OCI-LY1 (cell line): ENCODE results near the gene TMEM156.

ENCODE experiments used
- H2AFZ ChIP-seq: fragments of 200-600 bp; sonication (generic), shearing (Covaris generic); 2 replicates; pipeline ENCODE4 v1.6.0; 2014; ENCODE audit warnings: antibody characterized with exemption, mild to moderate bottlenecking, low read length
- H3F3A ChIP-seq: fragments of 200-600 bp; sonication (generic), shearing (Covaris generic); 2 replicates; pipeline ENCODE4 v1.6.0; 2014; ENCODE audit warnings: mild to moderate bottlenecking, antibody characterized with exemption, low read length, moderate library complexity; ENCODE audit not compliant: insufficient read depth
- H3K27ac ChIP-seq: fragments of 200-600 bp; sonication (generic); 2 replicates; pipeline ENCODE4 v1.5.1; 2014; ENCODE audit warnings: low read length, mixed run types, mild to moderate bottlenecking, low read depth; ENCODE audit not compliant: poor library complexity, severe bottlenecking
- H3K27me3 ChIP-seq: fragments of 200-600 bp; sonication (generic); 2 replicates; pipeline ENCODE4 v1.6.0; 2014; ENCODE audit warnings: antibody characterized with exemption, mild to moderate bottlenecking, low read length, moderate library complexity; ENCODE audit not compliant: insufficient read depth
- H3K36me3 ChIP-seq: fragments of 200-600 bp; sonication (generic); 2 replicates; pipeline ENCODE4 v1.6.1; 2014; ENCODE audit warnings: mild to moderate bottlenecking, antibody characterized with exemption, low read length, moderate library complexity, mixed read lengths; ENCODE audit not compliant: insufficient read depth
- H3K4me1 ChIP-seq: fragments of 200-600 bp; sonication (generic); 2 replicates; pipeline ENCODE4 v1.5.1; 2014; ENCODE audit warnings: mild to moderate bottlenecking, low read length, moderate library complexity; ENCODE audit not compliant: insufficient read depth, severe bottlenecking
- H3K4me2 ChIP-seq: fragments of 200-600 bp; sonication (generic), shearing (Covaris generic); 2 replicates; pipeline ENCODE4 v1.6.1; 2014; ENCODE audit warnings: low read length
- H3K4me3 ChIP-seq: fragments of 200-600 bp; sonication (generic); 2 replicates; pipeline ENCODE4 v1.5.1; 2014; ENCODE audit warnings: low read length, low read depth, mild to moderate bottlenecking, mixed read lengths; ENCODE audit not compliant: poor library complexity, severe bottlenecking
- H3K79me2 ChIP-seq: fragments of 200-600 bp; shearing (Covaris generic); 2 replicates; pipeline ENCODE4 v1.6.1; 2016; ENCODE audit warnings: mixed run types, low read length, mixed read lengths; ENCODE audit not compliant: insufficient read depth
- H3K9ac ChIP-seq: fragments of 200-600 bp; sonication (generic), shearing (Covaris generic); 2 replicates; pipeline ENCODE4 v1.6.1; 2014; ENCODE audit warnings: mild to moderate bottlenecking, low read length, mixed read lengths
- H3K9me2 ChIP-seq: fragments of 200-600 bp; sonication (generic), shearing (Covaris generic); 2 replicates; pipeline ENCODE4 v1.6.1; 2014; ENCODE audit warnings: low read depth, mild to moderate bottlenecking, low read length, mixed read lengths
- H3K9me3 ChIP-seq: fragments of 200-600 bp; shearing (Covaris generic); 2 replicates; pipeline ENCODE4 v1.6.1; 2014; ENCODE audit warnings: low read length, mixed read lengths
- H4K20me1 ChIP-seq: fragments of 200-600 bp; sonication (generic), shearing (Covaris generic); 2 replicates; pipeline ENCODE4 v1.6.0; 2016; ENCODE audit warnings: mild to moderate bottlenecking, low read length; ENCODE audit not compliant: insufficient read depth
- CTCF ChIP-seq: fragments of 200-600 bp; sonication (generic), shearing (Covaris generic); IDR thresholded peaks from 2 replicates; pipeline ENCODE4 v1.5.1; 2017; ENCODE audit warnings: mild to moderate bottlenecking, antibody characterized with exemption, low read length, moderate library complexity, mixed read lengths
- EZH2 ChIP-seq: fragments of 200-600 bp; sonication (generic), shearing (Covaris generic); IDR thresholded peaks from 2 replicates; pipeline ENCODE4 v1.8.0; 2017; ENCODE audit warnings: borderline replicate concordance, mixed run types, mild to moderate bottlenecking, antibody characterized with exemption, low read length, moderate library complexity, mixed read lengths

TMEM156 gene

GRCh38 chr4:38930707-38931106 lies 101.5 kb downstream of the TMEM156 start:
- Histone ChIP-seq H2AFZ (no peak overlapping the region), H3K36me3 (no peaks in the 10 kb centered on the region), H3K4me3 (no peak overlapping the region), H3K27me3 (no peaks in the 10 kb centered on the region), H3K4me2 (no peak overlapping the region), H4K20me1 (no peaks in the 10 kb centered on the region), H3F3A (no peaks in the 10 kb centered on the region), H3K9me3 (no peaks in the 10 kb centered on the region), H3K27ac (no peak overlapping the region), H3K79me2 (no peaks in the 10 kb centered on the region), H3K4me1 (peaks cover 6% of the 10 kb centered on the region), H3K9me2 (no peaks in the 10 kb centered on the region), H3K9ac (no peak overlapping the region)
- TF ChIP-seq CTCF: no peak
- TF ChIP-seq EZH2: no peak

GRCh38 chr4:38930204-38930603 lies 102.0 kb downstream of the TMEM156 start:
- H4K20me1 ChIP-seq: no peaks in the 10 kb centered on the region
- H3K4me1 ChIP-seq: peaks cover 6% of the 10 kb centered on the region
- TF ChIP-seq EZH2 (no peak), CTCF (no peak)
- no peak overlapping the region for H3K9ac ChIP-seq
- no peaks in the 10 kb centered on the region for H3K9me2 ChIP-seq
- no peak overlapping the region for H3K4me3 ChIP-seq
- no peak overlapping the region for H3K27ac ChIP-seq
- H3K27me3 ChIP-seq: no peaks in the 10 kb centered on the region
- H3K79me2 ChIP-seq: no peaks in the 10 kb centered on the region
- no peaks in the 10 kb centered on the region for H3K36me3 ChIP-seq
- H2AFZ ChIP-seq: no peak overlapping the region
- no peaks in the 10 kb centered on the region for H3K9me3 ChIP-seq
- no peak overlapping the region for H3K4me2 ChIP-seq
- H3F3A ChIP-seq: no peaks in the 10 kb centered on the region

GRCh38 chr4:38928974-38929373 lies 103.2 kb downstream of the TMEM156 start:
- Histone ChIP-seq H3K4me1 (peaks cover 6% of the 10 kb centered on the region), H3F3A (no peaks in the 10 kb centered on the region), H3K9me3 (no peaks in the 10 kb centered on the region), H3K27ac (no peak overlapping the region), H3K79me2 (no peaks in the 10 kb centered on the region), H3K4me3 (no peak overlapping the region), H2AFZ (no peak overlapping the region), H3K4me2 (no peak overlapping the region), H3K9ac (no peak overlapping the region), H3K36me3 (no peaks in the 10 kb centered on the region), H4K20me1 (no peaks in the 10 kb centered on the region), H3K9me2 (no peaks in the 10 kb centered on the region), H3K27me3 (no peaks in the 10 kb centered on the region)
- TF ChIP-seq EZH2 (no peak), CTCF (no peak)
